K562 (cell line): ENCODE results near the gene ELAVL3. TPM values are rescaled to one million over a fixed set of nuclear protein-coding genes. Genes with fewer than 3 reads are reported as not detected.

Experiments used
- ATAC-seq: fragments of 200-7000 bp; cut with Tn5 transposase; 3 replicates; pipeline ENCODE4 v1.9.1; 2020; ENCODE audit warnings: moderate library complexity
- BruUV-seq: library from RNA; stranded (reverse); fragments of 400-500 nt; replicated peaks from 2 replicates; lab custom pipeline; 2021; lab: Mats Ljungman, UMichigan
- CTCF ChIA-PET: fragments of 300-600 bp; formaldehyde crosslinking; extraction: SDS; loops from one replicate; lab custom pipeline; 2021; ENCODE audit warnings: low intra/inter-chr PET ratio; lab: Yijun Ruan, JAX
- POLR2A ChIA-PET: fragments of 300-600, 350-650 bp; sonication (Branson Sonifier 250); formaldehyde crosslinking; extraction: SDS; loops from one replicate; lab custom pipeline; 2021; ENCODE audit warnings: antibody characterized with exemption, inconsistent platforms; lab: Yijun Ruan, JAX
- DNase-seq, 4 experiments: peaks; one replicate each; pipeline versions ENCODE4 v3.0.0 to v3.0.0-alpha.2; 2011 to 2018; ENCODE audit warnings: low spot score in 3 of 4, mixed read lengths in 3 of 4; ENCODE audit errors: extremely low read depth in 1 of 4
- FAIRE-seq: peaks from 2 replicates; lab custom pipeline; 2011; peaks lifted over from hg19 to GRCh38; lab: Jason Lieb, UNC
- H2AFZ ChIP-seq: 2 replicates; pipeline ENCODE4 v1.6.0; 2011; ENCODE audit warnings: low read depth, low read length, control low read depth, inconsistent platforms
- H3K27ac ChIP-seq: fragments of 200-600 bp; 3 replicates; pipeline ENCODE4 v1.8.0; 2011; ENCODE audit warnings: low read depth, mild to moderate bottlenecking, control low read depth, inconsistent platforms, low read length, moderate library complexity, mixed read lengths; ENCODE audit errors: extremely low read depth
- H3K27me3 ChIP-seq, 2 experiments: fragments of 300-600 bp in 1 of 2; 2 replicates in 1 of 2; 3 replicates in 1 of 2; pipeline versions ENCODE4 v1.6.0 to v1.8.0; 2011; ENCODE audit warnings: inconsistent platforms in 2 of 2, low read length in 2 of 2, mild to moderate bottlenecking in 1 of 2, mixed read lengths in 1 of 2, moderate library complexity in 1 of 2; ENCODE audit not compliant: control insufficient read depth in 2 of 2, insufficient read depth in 2 of 2
- H3K36me3 ChIP-seq: fragments of 300-600 bp; 3 replicates; pipeline ENCODE4 v1.8.0; 2011; ENCODE audit warnings: mild to moderate bottlenecking, low read length, inconsistent platforms; ENCODE audit not compliant: control insufficient read depth, insufficient read depth
- H3K4me1 ChIP-seq, 2 experiments: fragments of 200-600 bp in 1 of 2; replicated peaks in 1 of 2; 2 replicates in 1 of 2; 3 replicates in 1 of 2; pipeline versions ENCODE4 v1.5.1 to v1.8.0; 2011; ENCODE audit warnings: inconsistent platforms in 2 of 2, low read length in 2 of 2, mild to moderate bottlenecking in 1 of 2, mixed read lengths in 1 of 2, moderate library complexity in 1 of 2; ENCODE audit not compliant: control insufficient read depth in 2 of 2, insufficient read depth in 2 of 2
- H3K4me2 ChIP-seq: 2 replicates; pipeline ENCODE4 v1.6.1; 2011; ENCODE audit warnings: low read length, control low read depth, inconsistent platforms, mixed read lengths; ENCODE audit not compliant: insufficient read depth
- H3K4me3 ChIP-seq: fragments of 200-600 bp; sonication (generic), shearing (Covaris generic); 2 replicates; pipeline ENCODE4 v1.5.1; 2016; ENCODE audit warnings: control low read depth, inconsistent platforms
- H3K79me2 ChIP-seq: fragments of 200-600 bp; 3 replicates; pipeline ENCODE4 v1.8.0; 2011; ENCODE audit warnings: low read length, inconsistent platforms; ENCODE audit not compliant: control insufficient read depth, insufficient read depth
- H3K9ac ChIP-seq, 2 experiments: 2 replicates each; pipeline versions ENCODE4 v1.6.0 to v1.6.1; 2011; ENCODE audit warnings: low read depth in 2 of 2, low read length in 2 of 2, control low read depth in 1 of 2, inconsistent platforms in 1 of 2, mild to moderate bottlenecking in 1 of 2, mixed read lengths in 1 of 2; ENCODE audit not compliant: insufficient read depth in 1 of 2
- H3K9me1 ChIP-seq: one replicate; pipeline ENCODE4 v1.6.0; 2011; ENCODE audit warnings: inconsistent platforms, mild to moderate bottlenecking, low read length, moderate library complexity; ENCODE audit not compliant: control insufficient read depth, insufficient read depth
- H3K9me3 ChIP-seq: replicated peaks from 2 replicates; pipeline ENCODE4 v1.5.1; 2011; ENCODE audit warnings: low read depth, low read length, inconsistent platforms; ENCODE audit not compliant: control insufficient read depth, insufficient read depth
- H4K20me1 ChIP-seq: replicated peaks from 2 replicates; pipeline ENCODE4 v1.6.1; 2011; ENCODE audit warnings: low read length, inconsistent platforms, mixed read lengths; ENCODE audit not compliant: control insufficient read depth, insufficient read depth
- ADNP ChIP-seq: fragments of 200-800 bp; sonication (Bioruptor generic); IDR thresholded peaks from 2 replicates; pipeline ENCODE4 v1.6.1; 2016; ENCODE audit warnings: missing genetic modification characterization, missing compliant biosample characterization
- ATF3 ChIP-seq, 2 experiments: fragments of 450-650 bp in 1 of 2; sonication (generic) in 1 of 2; formaldehyde crosslinking in 1 of 2; IDR thresholded peaks in 1 of 2; conservative IDR thresholded peaks in 1 of 2; 2 replicates each; pipeline versions ENCODE4 v1.6.1 to v1.8.1; 2016 to 2023; ENCODE audit warnings: mild to moderate bottlenecking in 2 of 2, moderate library complexity in 2 of 2, inconsistent platforms in 1 of 2, missing genetic modification reagents in 1 of 2
- CBX1 ChIP-seq: sonication (generic); IDR thresholded peaks from 2 replicates; pipeline ENCODE4 v1.6.1; 2016; ENCODE audit warnings: antibody characterized with exemption, low read depth, mild to moderate bottlenecking
- DMBX1 ChIP-seq: fragments of 250-450 bp; sonication (Bioruptor Pico); IDR thresholded peaks from 2 replicates; pipeline ENCODE4 v1.8.0; 2022; ENCODE audit warnings: inconsistent platforms, mild to moderate bottlenecking, moderate library complexity, borderline replicate concordance
- FOSL1 ChIP-seq: fragments of 200-800 bp; sonication (Bioruptor generic); conservative IDR thresholded peaks from 2 replicates; pipeline ENCODE4 v1.6.1; 2016; ENCODE audit warnings: missing genetic modification characterization, missing compliant biosample characterization
- U2AF1 ChIP-seq: fragments of 200-400 bp; formaldehyde crosslinking; optimal IDR thresholded peaks from 2 replicates; pipeline ENCODE3; 2017; ENCODE audit warnings: mild to moderate bottlenecking, low read depth, low read length, moderate library complexity
- ZBTB7A ChIP-seq: IDR thresholded peaks from 2 replicates; pipeline ENCODE4 v1.6.1; 2011; ENCODE audit warnings: low read depth, mild to moderate bottlenecking, low read length, moderate library complexity, borderline replicate concordance; ENCODE audit not compliant: control insufficient read depth
- ZNF354B ChIP-seq: fragments of 250-450 bp; sonication (Bioruptor Pico); IDR thresholded peaks from 2 replicates; pipeline ENCODE4 v1.4.0; 2020
- WGBS: fragments of 100-300 bp; shearing (Covaris generic); methylation state at CpG from one replicate; pipeline ENCODE4 v1.1.6; 2016; ENCODE audit warnings: low coverage, mixed read lengths; ENCODE audit not compliant: insufficient coverage; ENCODE audit errors: missing lambda C conversion rate; 5-methylcytosine and 5-hydroxymethylcytosine counted together
- in situ Hi-C: fragments of 300-500 bp; cut with MboI; formaldehyde crosslinking; loops from 4 replicates; pipeline ENCODE4 v1.15.0; 2018; ENCODE audit warnings: inconsistent platforms, mixed read lengths
- intact Hi-C: fragments of 100-400 bp; cut with micrococcal nuclease; formaldehyde crosslinking; loops from 2 replicates; pipeline ENCODE4 v1.14.2; 2022
- polyA plus RNA-seq, 8 experiments: library from polyadenylated mRNA; depleted of rRNA in 4 of 8; stranded (reverse) in 5 of 8; unstranded in 3 of 8; fragments of >200 nt; fragmentation: Nextera tagmentation in 2 of 8; fragmentation: Illumina TruSeq in 1 of 8; extraction: Ambion mirVana in 2 of 8; extraction: Trizol in 1 of 8; gene quantifications; 2 replicates each; pipeline versions ENCODE4 v1.2.1 to v1.2.3, GENCODE V29; 2011 to 2014; ENCODE audit warnings: inconsistent platforms in 1 of 8, missing spikeins in 1 of 8
- total RNA-seq, 7 experiments: library from RNA; depleted of rRNA in 6 of 7; stranded (reverse); fragments of >200 nt in 6 of 7; fragmentation: Illumina TruSeq in 2 of 7; extraction: Trizol in 2 of 7; gene quantifications; 2 replicates each; pipeline versions ENCODE4 v1.2.1 to v1.2.3, GENCODE V29; 2011 to 2021; ENCODE audit warnings: low replicate concordance in 1 of 7

Gene ELAVL3
- total and polyA plus RNA-seq, 9 of the 15 experiments (the other 6 are each of a cell fraction or from before 2014, with no cell fraction given) = not detected

GRCh38 chr19:11410682-11411081, 70.2 kb downstream of the ELAVL3 start:
- POLR2A ChIA-PET = interaction anchor here (0.6 to 1.2 kb wide), 2 partner anchors 10 to 57 kb away, joined by 3 to 4 read pairs; no protein-coding TSS in a partner anchor
- Histone ChIP-seq H3K4me1 (peaks cover 0 to 8% of the 10 kb centered on the region in 2 experiments; a peak in 2 of 5 replicates), H3K9me1 (no peaks in the 10 kb centered on the region), H3K36me3 (no peaks in the 10 kb centered on the region), H3K9ac (no peak overlapping the region), H3K27ac (no peak overlapping the region), H3K4me2 (no peak overlapping the region), H3K27me3 (no peaks in the 10 kb centered on the region), H3K4me3 (no peak overlapping the region), H3K9me3 (no peaks in the 10 kb centered on the region), H2AFZ (no peak overlapping the region), H3K79me2 (no peaks in the 10 kb centered on the region), H4K20me1 (no peaks in the 10 kb centered on the region)
- no TSS peak for BruUV-seq
- in situ Hi-C loops = no loop called here
- FAIRE-seq (no peak), DNase-seq (peak in 2 of 4 experiments; percentile 3 to 7), ATAC-seq (no peak)
- intact Hi-C loops = no loop called here
- TF ChIP-seq DMBX1 (CRISPR knock-in tag) = no peak
- TF ChIP-seq CBX1 = no peak
- no peak for TF ChIP-seq U2AF1
- peak; percentile 42; the same call in 1 of the 2 replicates for TF ChIP-seq ADNP
- TF ChIP-seq ZNF354B = no peak
- TF ChIP-seq ZBTB7A = no peak
- 0 out of 2 replicates have a peak, but pooled peaks have one; percentile 31 for TF ChIP-seq FOSL1 (tag)
- peak; percentile 47 for TF ChIP-seq ATF3 (IDR thresholded peaks at IDR 0.05)
- no peak for TF ChIP-seq ATF3 (CRISPR knock-in tag; conservative IDR thresholded peaks at IDR 0.05)
- 1% methylated on average over 8 of the region's 8 CpGs for WGBS
- CTCF ChIA-PET = no interaction called here
